ENCODE data around the gene SCT.
A peak's percentile ranks its signal among the peaks of the same experiment; 100 is the strongest.
"Not testable (repeated sequence)": the region's sequence is repeated elsewhere in the genome, so short reads cannot be mapped to it uniquely, and the experiment has no call there.

The SCT gene

GRCh38 chr11:626475-627307, at the start of gene SCT:
Gene SCT (minus strand): TSS chr11:627181. CDS start chr11:627143, 38 bp downstream.
- DNase-seq: no peak
- intact Hi-C loops (cut with DNase I): no loop called here

- no peak for DNase-seq
- intact Hi-C loops (cut with DNase I): no loop called here
Measured at GRCh38 chr11:674406-674805, 47.4 kb upstream of the SCT start.

- intact Hi-C loops (cut with DNase I): no loop called here
- no peak for DNase-seq
Measured at GRCh38 chr11:673866-674265, 46.9 kb upstream of the SCT start.

GRCh38 chr11:665704-666281, 38.8 kb upstream of the SCT start:
- intact Hi-C loops (cut with DNase I): loop anchor here (10.0 kb wide), 1 partner anchor 99 kb away; no protein-coding TSS in a partner anchor

GRCh38 chr11:665062-665703, 38.2 kb upstream of the SCT start:
- intact Hi-C loops (cut with DNase I): loop anchor here (10.0 kb wide), 1 partner anchor 100 kb away; no protein-coding TSS in a partner anchor
- DNase-seq: no peak

More at GRCh38 chr11:665704-666281, 38.8 kb upstream of the SCT start:
- peak in 2 of 10 donors; percentile 37 to 75 for DNase-seq

GRCh38 chr11:662689-663274, 35.8 kb upstream of the SCT start:
- intact Hi-C loops (cut with DNase I): loop anchor here (1.0 to 10.0 kb wide), 2 partner anchors 61 to 102 kb away; no protein-coding TSS in a partner anchor
- peak in 9 of 10 donors; percentile 49 to 95 (median 71) for DNase-seq

- intact Hi-C loops (cut with DNase I): loop anchor here (10.0 kb wide), 1 partner anchor 104 kb away; no protein-coding TSS in a partner anchor
- peak in 2 of 10 donors; percentile 51 to 71 for DNase-seq
Measured at GRCh38 chr11:660681-661444, 33.9 kb upstream of the SCT start.

- peak in 2 of 10 donors; percentile 27 to 72 for DNase-seq
- intact Hi-C loops (cut with DNase I): loop anchor here (10.0 kb wide), 1 partner anchor 105 kb away; no protein-coding TSS in a partner anchor
Measured at GRCh38 chr11:660281-660680, 33.3 kb upstream of the SCT start.

GRCh38 chr11:659532-660085, 32.6 kb upstream of the SCT start:
- intact Hi-C loops (cut with DNase I): loop anchor here (10.0 kb wide), 1 partner anchor 105 kb away; no protein-coding TSS in a partner anchor
- peak in 1 of 10 donors; percentile 66 for DNase-seq

GRCh38 chr11:657691-658126, 30.7 kb upstream of the SCT start:
- intact Hi-C loops (cut with DNase I): no loop called here
- DNase-seq: no peak

GRCh38 chr11:656866-657265, 29.9 kb upstream of the SCT start:
- no peak for DNase-seq
- intact Hi-C loops (cut with DNase I): no loop called here

GRCh38 chr11:656426-656825, 29.4 kb upstream of the SCT start:
- DNase-seq: peak in 1 of 10 donors; percentile 69
- intact Hi-C loops (cut with DNase I): no loop called here

- intact Hi-C loops (cut with DNase I): no loop called here
- no peak for DNase-seq
Measured at GRCh38 chr11:655036-655726, 28.2 kb upstream of the SCT start.

GRCh38 chr11:654444-654843, 27.5 kb upstream of the SCT start:
- intact Hi-C loops (cut with DNase I): not testable (repeated sequence)
- peak in 1 of 10 donors; percentile 56 for DNase-seq

GRCh38 chr11:653837-654236, 26.9 kb upstream of the SCT start:
- intact Hi-C loops (cut with DNase I): no loop called here
- peak in 1 of 10 donors; percentile 74 for DNase-seq

- DNase-seq; intact Hi-C loops (cut with DNase I): not testable (repeated sequence)
Measured at GRCh38 chr11:653136-653535, 26.2 kb upstream of the SCT start.

GRCh38 chr11:650482-650881, 23.5 kb upstream of the SCT start:
- no peak for DNase-seq
- intact Hi-C loops (cut with DNase I): no loop called here

GRCh38 chr11:647672-648158, 20.7 kb upstream of the SCT start:
- intact Hi-C loops (cut with DNase I); DNase-seq: not testable (repeated sequence)

- intact Hi-C loops (cut with DNase I): no loop called here
- DNase-seq: no peak
Measured at GRCh38 chr11:646214-646613, 19.2 kb upstream of the SCT start.
